BE2C (cell line): ENCODE data around the gene ACTR1B.

ENCODE experiments used
- DNase-seq: peaks from one replicate; pipeline ENCODE4 v3.0.0-alpha.2; 2020
- H3K27me3 ChIP-seq: fragments of 250-450 bp; sonication (Bioruptor Pico); 2 replicates; pipeline ENCODE4 v1.5.1; 2020; ENCODE audit warnings: mild to moderate bottlenecking
- H3K36me3 ChIP-seq: fragments of 250-450 bp; sonication (Bioruptor Pico); 2 replicates; pipeline ENCODE4 v1.5.1; 2020; ENCODE audit warnings: mild to moderate bottlenecking
- H3K4me1 ChIP-seq: fragments of 250-450 bp; sonication (Bioruptor Pico); 2 replicates; pipeline ENCODE4 v1.5.1; 2020
- H3K4me3 ChIP-seq: 2 replicates; pipeline ENCODE4 v1.5.1; 2011; ENCODE audit warnings: low read depth, low read length
- H3K9me3 ChIP-seq: fragments of 250-450 bp; sonication (Bioruptor Pico); 2 replicates; pipeline ENCODE4 v1.5.1; 2020
- CTCF ChIP-seq: IDR thresholded peaks from 2 replicates; pipeline ENCODE4 v1.5.1; 2012; ENCODE audit warnings: mild to moderate bottlenecking, low read depth, low read length

ACTR1B gene

GRCh38 chr2:97707362-97708047, 43.7 kb upstream of the ACTR1B start:
- Histone ChIP-seq H3K27me3 (no peaks in the 10 kb centered on the region), H3K9me3 (no peaks in the 10 kb centered on the region), H3K4me3 (no peak overlapping the region), H3K4me1 (no peaks in the 10 kb centered on the region), H3K36me3 (no peaks in the 10 kb centered on the region)
- no peak for TF ChIP-seq CTCF
- no peak for DNase-seq

- Histone ChIP-seq H3K4me1 (no peaks in the 10 kb centered on the region), H3K27me3 (no peaks in the 10 kb centered on the region), H3K36me3 (no peaks in the 10 kb centered on the region), H3K9me3 (no peaks in the 10 kb centered on the region), H3K4me3 (no peak overlapping the region)
- TF ChIP-seq CTCF: no peak
- DNase-seq: no peak
Measured at GRCh38 chr2:97706708-97707345, 43.0 kb upstream of the ACTR1B start.

- DNase-seq: no peak
- Histone ChIP-seq H3K4me3 (no peak overlapping the region), H3K4me1 (no peaks in the 10 kb centered on the region), H3K27me3 (no peaks in the 10 kb centered on the region), H3K9me3 (no peaks in the 10 kb centered on the region), H3K36me3 (no peaks in the 10 kb centered on the region)
- TF ChIP-seq CTCF: no peak
Measured at GRCh38 chr2:97706112-97706511, 42.3 kb upstream of the ACTR1B start.

- no peaks in the 10 kb centered on the region for H3K4me1 ChIP-seq
- DNase-seq: no peak
- no peak overlapping the region for H3K4me3 ChIP-seq
- no peaks in the 10 kb centered on the region for H3K27me3 ChIP-seq
- H3K36me3 ChIP-seq: no peaks in the 10 kb centered on the region
- H3K9me3 ChIP-seq: no peaks in the 10 kb centered on the region
- no peak for TF ChIP-seq CTCF
Measured at GRCh38 chr2:97704989-97705388, 41.1 kb upstream of the ACTR1B start.

- DNase-seq: no peak
- no peaks in the 10 kb centered on the region for H3K27me3 ChIP-seq
- H3K4me3 ChIP-seq: no peak overlapping the region
- no peak for TF ChIP-seq CTCF
- H3K36me3 ChIP-seq: no peaks in the 10 kb centered on the region
- H3K9me3 ChIP-seq: no peaks in the 10 kb centered on the region
- no peaks in the 10 kb centered on the region for H3K4me1 ChIP-seq
Measured at GRCh38 chr2:97703741-97704140, 39.9 kb upstream of the ACTR1B start.

GRCh38 chr2:97702731-97703470, 39.1 kb upstream of the ACTR1B start:
- no peaks in the 10 kb centered on the region for H3K4me1 ChIP-seq
- no peak for TF ChIP-seq CTCF
- H3K36me3 ChIP-seq: no peaks in the 10 kb centered on the region
- H3K27me3 ChIP-seq: no peaks in the 10 kb centered on the region
- no peak overlapping the region for H3K4me3 ChIP-seq
- DNase-seq: no peak
- no peaks in the 10 kb centered on the region for H3K9me3 ChIP-seq
